ENCODE results near the gene FHIT.
A peak's percentile ranks its signal among the peaks of the same experiment; 100 is the strongest.

Gene FHIT

DNA sequence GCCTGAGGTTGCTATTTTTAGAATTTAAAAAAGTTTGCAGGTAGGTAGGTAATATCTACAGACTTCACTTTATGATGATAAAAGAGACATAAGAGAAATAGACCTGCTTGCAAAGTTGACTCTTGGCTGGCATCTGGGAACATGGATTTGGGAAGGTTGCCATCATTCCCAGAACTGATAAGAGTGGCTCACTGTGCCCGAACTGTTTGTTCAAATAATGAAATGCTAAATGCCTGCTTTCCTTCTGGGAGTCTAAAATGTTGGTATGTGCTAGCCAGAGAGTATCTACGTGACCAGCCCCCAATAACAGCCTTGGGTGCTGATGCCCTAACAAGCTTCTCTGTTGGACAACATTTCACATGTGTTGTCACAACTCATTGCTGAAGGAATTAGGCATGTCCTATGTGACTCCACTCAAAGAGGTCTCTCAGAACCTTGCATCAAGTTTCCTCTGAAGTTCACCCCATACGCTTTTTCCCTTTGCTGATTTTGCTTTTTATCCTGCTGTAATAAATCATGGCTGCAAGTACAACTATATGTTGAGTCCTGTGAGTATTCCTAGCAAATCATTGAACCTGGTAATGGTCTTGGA is 95.5 kb downstream of the FHIT start:
- no peak overlapping the region for H3K4me2 ChIP-seq (ENCODE audit: low read length)
- H3K27me3 ChIP-seq (ENCODE audit: control insufficient read depth, insufficient read depth, low read length) = no peaks in the 10 kb centered on the region
- TF ChIP-seq, protein P1, sequence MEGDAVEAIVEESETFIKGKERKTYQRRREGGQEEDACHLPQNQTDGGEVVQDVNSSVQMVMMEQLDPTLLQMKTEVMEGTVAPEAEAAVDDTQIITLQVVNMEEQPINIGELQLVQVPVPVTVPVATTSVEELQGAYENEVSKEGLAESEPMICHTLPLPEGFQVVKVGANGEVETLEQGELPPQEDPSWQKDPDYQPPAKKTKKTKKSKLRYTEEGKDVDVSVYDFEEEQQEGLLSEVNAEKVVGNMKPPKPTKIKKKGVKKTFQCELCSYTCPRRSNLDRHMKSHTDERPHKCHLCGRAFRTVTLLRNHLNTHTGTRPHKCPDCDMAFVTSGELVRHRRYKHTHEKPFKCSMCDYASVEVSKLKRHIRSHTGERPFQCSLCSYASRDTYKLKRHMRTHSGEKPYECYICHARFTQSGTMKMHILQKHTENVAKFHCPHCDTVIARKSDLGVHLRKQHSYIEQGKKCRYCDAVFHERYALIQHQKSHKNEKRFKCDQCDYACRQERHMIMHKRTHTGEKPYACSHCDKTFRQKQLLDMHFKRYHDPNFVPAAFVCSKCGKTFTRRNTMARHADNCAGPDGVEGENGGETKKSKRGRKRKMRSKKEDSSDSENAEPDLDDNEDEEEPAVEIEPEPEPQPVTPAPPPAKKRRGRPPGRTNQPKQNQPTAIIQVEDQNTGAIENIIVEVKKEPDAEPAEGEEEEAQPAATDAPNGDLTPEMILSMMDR (IDR thresholded peaks at IDR 0.05) = no peak
- H3K4me1 ChIP-seq = peaks cover 8% of the 10 kb centered on the region
- no peaks in the 10 kb centered on the region for H3K79me2 ChIP-seq
- no peaks in the 10 kb centered on the region for H3K9me3 ChIP-seq (ENCODE audit: control insufficient read depth, low read length)
- H3K27ac ChIP-seq = no peak overlapping the region
- no peak overlapping the region for H2AFZ ChIP-seq
- no peak overlapping the region for H3K9ac ChIP-seq
- H3K4me3 ChIP-seq (ENCODE audit: low read depth, low read length) = no peak overlapping the region
- H3K36me3 ChIP-seq (ENCODE audit: control insufficient read depth, insufficient read depth, low read length) = no peaks in the 10 kb centered on the region

DNA sequence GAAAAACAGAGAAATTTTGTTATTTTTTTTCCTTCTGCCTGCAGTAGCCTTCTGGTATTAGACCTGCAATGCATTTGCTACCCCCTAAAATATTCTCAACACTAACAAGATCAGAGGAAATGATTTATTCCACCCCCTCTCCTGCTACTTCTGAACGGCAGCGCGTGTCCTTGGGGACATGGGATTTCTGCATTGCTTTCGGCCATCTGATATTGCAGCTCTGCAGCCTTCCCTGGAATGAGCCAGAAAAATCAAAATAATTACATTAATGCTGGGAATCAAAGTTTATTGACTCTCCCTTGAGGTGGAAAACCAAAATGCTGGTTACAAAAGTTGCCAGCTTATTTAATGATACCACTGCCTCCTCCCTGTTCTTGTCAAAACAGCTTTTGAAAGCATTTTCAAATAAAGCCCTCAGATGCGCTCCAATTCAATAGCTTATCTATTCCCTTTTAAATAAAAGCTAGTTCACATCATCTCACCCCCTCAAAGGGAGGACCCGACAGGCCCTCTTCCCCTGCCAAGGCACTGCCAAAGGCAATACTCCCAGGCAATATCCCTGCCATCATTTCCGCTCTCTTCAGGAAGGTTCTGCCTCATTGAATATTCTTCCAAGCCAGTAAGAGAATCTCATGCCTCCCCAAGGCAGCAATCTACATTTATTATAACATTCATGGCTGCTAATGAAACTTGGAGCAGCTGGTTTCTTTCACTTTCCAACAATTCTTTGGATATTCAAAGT is 96.6 kb downstream of the FHIT start:
- no peaks in the 10 kb centered on the region for H3K36me3 ChIP-seq (ENCODE audit: control insufficient read depth, insufficient read depth, low read length)
- H3K4me3 ChIP-seq (ENCODE audit: low read depth, low read length) = no peak overlapping the region
- no peak overlapping the region for H2AFZ ChIP-seq
- H3K4me1 ChIP-seq = peaks cover 8% of the 10 kb centered on the region
- no peak overlapping the region for H3K27ac ChIP-seq
- no peaks in the 10 kb centered on the region for H3K79me2 ChIP-seq
- TF ChIP-seq, protein P1 (IDR thresholded peaks at IDR 0.05) = no peak
- H3K9ac ChIP-seq = no peak overlapping the region
- H3K27me3 ChIP-seq (ENCODE audit: control insufficient read depth, insufficient read depth, low read length) = no peaks in the 10 kb centered on the region
- H3K9me3 ChIP-seq (ENCODE audit: control insufficient read depth, low read length) = no peaks in the 10 kb centered on the region
- peak overlapping the region; percentile 26 for H3K4me2 ChIP-seq (ENCODE audit: low read length)

DNA sequence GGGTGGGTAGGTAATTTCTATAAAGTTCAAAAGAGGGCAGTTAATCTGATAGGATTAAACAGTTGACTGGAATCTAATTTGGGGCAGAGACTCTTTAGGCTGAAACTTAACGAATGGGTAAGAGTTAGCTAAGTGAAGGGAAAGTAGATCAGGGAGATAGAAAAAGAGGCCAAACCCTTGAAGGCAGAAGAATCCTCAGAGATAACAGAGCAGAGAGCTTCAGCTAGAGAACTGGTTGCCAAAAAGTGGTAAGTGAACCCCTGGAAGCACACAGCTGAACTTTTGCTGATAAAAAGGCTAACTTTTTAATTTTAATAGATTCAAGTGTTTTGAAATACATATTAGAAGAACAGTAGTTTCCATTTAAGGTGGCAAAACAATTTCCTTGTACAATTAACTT is 99.2 kb downstream of the FHIT start:
- Histone ChIP-seq H3K4me1 (peaks cover 8% of the 10 kb centered on the region), H3K9me3 (ENCODE audit: control insufficient read depth, low read length) (no peaks in the 10 kb centered on the region), H3K27ac (no peak overlapping the region), H3K36me3 (ENCODE audit: control insufficient read depth, insufficient read depth, low read length) (no peaks in the 10 kb centered on the region), H3K9ac (no peak overlapping the region), H3K27me3 (ENCODE audit: control insufficient read depth, insufficient read depth, low read length) (no peaks in the 10 kb centered on the region), H2AFZ (no peak overlapping the region), H3K79me2 (no peaks in the 10 kb centered on the region), H3K4me3 (ENCODE audit: low read depth, low read length) (no peak overlapping the region), H3K4me2 (ENCODE audit: low read length) (no peak overlapping the region)
- TF ChIP-seq, protein P1 (IDR thresholded peaks at IDR 0.05) = no peak

DNA sequence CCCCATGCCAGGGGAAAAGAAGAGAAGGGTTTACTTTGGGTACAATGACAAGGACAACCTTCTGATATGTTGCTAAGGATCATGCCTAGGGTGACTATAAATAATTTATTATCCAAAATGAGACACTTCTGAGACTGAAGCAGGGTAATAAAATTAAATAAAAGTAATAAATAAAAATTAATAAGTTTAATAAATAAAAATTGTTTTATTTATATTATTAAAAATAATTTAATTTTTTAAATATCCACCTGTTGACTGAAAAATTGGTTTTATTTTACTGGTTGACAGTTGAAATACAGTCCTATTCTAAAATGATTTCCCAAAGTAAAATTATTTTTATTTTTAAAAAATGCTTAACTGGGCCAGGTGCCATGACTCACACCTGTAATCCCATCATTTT is 102.0 kb downstream of the FHIT start:
- no peaks in the 10 kb centered on the region for H3K9me3 ChIP-seq (ENCODE audit: control insufficient read depth, low read length)
- H3K27ac ChIP-seq = no peak overlapping the region
- H3K4me1 ChIP-seq = no peaks in the 10 kb centered on the region
- H3K4me2 ChIP-seq (ENCODE audit: low read length) = no peak overlapping the region
- TF ChIP-seq, protein P1 (IDR thresholded peaks at IDR 0.05) = no peak
- no peaks in the 10 kb centered on the region for H3K27me3 ChIP-seq (ENCODE audit: control insufficient read depth, insufficient read depth, low read length)
- no peaks in the 10 kb centered on the region for H3K36me3 ChIP-seq (ENCODE audit: control insufficient read depth, insufficient read depth, low read length)
- H3K79me2 ChIP-seq = no peaks in the 10 kb centered on the region
- no peak overlapping the region for H2AFZ ChIP-seq
- no peak overlapping the region for H3K4me3 ChIP-seq (ENCODE audit: low read depth, low read length)
- H3K9ac ChIP-seq = no peak overlapping the region
